GM18517 (cell line): ENCODE results near the gene RAPSN.

ENCODE experiments used
- ATAC-seq: cut with Tn5 transposase; IDR thresholded peaks from one replicate; pipeline ENCODE4 v1.9.1; 2021; ENCODE audit warnings: mild to moderate bottlenecking, moderate library complexity; ENCODE audit not compliant: unreplicated experiment

Gene RAPSN

DNA sequence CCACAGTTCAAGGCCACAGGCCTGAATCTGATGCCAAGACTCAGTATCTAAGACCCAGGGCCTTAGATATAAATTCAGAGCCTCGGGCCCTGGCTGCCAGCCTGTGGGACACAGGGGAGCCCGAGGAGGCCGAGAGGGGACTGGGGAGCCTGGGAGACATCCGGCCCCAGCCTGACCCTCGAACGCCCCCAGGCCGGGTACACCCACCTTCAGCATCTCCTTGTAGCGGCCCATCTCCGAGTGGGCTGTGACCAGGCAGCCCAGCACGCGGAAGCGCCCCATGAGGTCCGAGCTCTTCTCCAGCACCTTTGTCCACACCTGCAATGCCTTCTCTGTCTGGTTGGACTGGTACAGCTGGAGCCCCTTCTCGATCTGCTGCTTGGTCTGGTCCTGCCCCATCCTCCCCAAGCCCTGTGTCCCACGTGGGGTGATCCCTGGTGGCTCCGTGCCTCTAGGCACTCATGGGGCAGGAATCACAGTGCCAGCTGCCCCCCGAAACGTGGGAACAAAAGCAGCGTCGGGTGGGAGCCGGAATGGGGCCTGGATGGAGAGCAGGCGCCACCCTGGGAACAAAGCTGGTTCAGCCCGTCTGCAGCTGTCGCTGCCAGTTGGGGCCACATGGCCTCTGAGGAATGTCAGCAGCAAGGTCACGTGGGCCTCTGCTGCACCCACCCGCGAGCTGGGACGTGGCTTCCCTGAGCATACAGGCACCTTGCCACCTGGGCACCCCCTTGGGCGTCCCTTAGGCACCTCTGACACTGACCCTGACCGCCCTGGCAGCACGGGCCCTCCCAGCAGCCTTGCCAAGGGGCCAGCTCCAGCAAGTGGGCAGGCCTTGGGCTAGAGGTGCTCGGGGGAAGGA lies at the start of gene RAPSN:
RAPSN (minus strand) TSS at position 571 of the 862 bp plus-strand sequence; CDS start at position 399, 172 bp downstream.
- ATAC-seq, result no peak

DNA sequence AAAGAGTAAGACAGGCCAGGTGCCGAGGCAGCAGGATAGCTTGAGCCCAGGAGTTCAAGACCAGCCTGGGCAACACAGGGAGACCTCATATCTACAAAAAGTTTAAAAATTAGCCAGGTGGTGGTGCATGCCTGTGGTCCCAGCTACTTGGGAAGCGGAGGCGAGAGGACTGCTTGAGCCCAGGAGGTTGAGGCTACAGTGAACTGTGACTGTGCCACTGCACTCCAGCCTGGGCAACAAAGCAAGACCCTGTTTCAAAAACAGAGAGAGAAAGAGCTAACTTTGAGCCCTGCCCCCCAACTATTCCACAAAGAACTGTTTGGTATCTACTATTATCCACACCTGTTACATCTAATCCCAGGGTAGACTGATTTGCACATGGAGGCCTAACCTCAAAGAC lies 49.2 kb upstream of the RAPSN start:
- no peak for ATAC-seq

- no peak for ATAC-seq
Observed at GRCh38 chr11:47496808-47497207, 47.9 kb upstream of the RAPSN start.

DNA sequence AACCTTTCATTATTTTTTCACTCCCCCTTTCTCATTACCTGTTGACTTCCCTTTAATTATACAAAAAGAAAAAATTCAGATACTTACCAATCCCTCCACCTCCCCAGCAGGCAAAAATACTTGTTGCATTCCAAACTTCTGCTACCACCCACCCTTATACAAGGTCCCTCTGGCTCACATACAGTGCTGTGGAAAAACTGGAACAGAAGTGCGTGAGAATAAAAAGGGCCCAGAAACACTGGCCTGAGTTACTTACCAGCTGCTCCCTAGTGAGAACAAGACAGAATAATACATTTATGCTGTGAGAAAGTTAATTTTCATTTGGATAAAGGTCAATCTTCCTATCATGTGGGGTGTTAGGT lies 46.9 kb upstream of the RAPSN start:
- ATAC-seq, result no peak

DNA sequence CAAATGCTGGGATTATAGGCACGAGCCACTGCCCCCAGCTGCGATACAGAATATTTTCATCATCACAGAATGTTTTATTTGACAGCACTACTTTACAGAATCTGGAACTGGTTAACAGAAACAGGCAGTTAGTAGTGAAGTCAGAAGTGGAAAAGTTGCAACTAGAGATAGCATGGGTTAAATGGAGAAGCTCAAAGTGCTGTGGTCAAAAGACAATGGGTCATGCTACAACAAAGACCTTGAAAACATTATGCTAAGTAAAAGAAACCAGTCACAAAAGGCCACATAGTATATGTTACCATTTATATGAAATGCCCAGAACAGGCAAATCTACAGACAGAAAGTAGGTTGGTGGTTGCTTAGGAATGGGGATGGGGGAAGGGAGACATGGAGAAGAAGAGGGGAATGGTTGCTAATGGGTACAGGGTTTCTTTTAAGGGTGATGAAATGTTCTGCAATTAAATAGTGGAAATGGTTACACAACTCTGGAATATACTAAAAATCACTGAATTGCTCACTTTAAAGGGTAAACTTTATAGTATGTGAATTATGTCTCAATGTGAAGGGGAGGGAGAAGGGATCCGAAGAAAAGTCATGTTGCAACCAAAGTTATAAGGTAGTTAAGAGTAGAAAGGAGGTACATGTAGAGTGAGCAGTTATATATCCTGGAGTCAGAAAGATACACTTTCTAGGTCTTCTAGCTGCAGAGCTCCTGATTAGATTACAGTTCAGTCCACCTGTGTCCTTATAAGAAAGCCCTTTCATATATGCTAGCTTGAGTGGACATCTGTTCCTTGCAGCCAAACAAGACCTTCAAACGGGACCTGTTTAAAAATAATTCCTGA lies 46.3 kb upstream of the RAPSN start:
- no peak for ATAC-seq

DNA sequence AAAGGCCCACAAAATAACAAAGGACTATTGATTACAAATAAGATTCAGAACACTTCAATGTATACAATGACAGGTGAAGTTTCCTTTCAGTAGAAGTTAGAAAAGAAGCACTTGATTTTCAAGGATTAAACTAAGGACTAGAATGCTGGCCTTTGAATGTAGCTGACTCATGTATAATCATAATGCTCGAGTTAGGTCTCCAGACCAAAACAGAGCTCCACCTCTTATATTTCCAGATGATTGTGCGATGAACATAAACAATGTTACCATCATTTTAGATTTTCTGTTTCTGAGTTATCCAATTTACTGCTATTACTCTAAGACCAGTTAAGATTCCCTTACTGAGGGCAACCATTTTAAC lies 40.4 kb upstream of the RAPSN start:
- ATAC-seq, result no peak

GRCh38 chr11:47488674-47489394 lies 39.9 kb upstream of the RAPSN start:
- ATAC-seq, result no peak

GRCh38 chr11:47488111-47488510 lies 39.2 kb upstream of the RAPSN start:
- ATAC-seq, result no peak

DNA sequence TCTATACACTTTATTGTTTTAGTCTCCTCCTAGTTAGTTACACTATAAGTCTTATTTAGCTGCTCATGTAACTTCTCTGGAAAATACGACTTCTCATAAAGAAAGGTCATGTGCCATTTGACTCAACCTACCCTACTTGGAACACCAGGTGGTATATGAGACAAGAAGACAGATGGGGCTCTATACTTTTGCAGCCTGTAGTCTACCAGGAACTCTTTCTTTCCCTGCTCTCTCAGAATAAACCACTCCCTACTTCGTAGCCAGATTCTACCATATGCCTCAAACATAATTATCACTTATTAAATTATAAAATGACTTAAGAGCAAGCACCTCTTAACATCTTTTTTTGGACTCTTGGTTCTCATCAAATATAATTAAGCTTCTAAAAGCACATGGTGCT lies 38.5 kb upstream of the RAPSN start:
- no peak for ATAC-seq

DNA sequence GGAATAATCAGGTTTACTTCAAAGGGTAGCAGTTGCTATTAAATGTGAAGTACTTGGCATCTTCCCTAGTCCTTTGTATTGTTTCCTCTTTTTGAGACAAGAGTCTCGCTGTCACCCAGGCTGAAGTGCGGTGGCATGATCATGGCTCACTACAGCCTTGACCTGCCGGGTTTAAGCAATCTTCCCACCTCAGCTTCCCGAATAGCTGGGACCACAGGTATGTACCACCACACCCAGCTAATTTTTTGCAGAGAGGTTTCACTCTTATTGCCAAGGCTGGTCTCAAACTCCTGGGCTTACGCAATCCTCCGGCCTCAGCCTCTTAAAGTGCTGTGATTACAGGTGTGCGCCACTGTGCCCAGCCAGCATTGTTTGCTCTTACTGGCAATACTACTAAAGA lies 36.2 kb upstream of the RAPSN start:
- no peak for ATAC-seq

DNA sequence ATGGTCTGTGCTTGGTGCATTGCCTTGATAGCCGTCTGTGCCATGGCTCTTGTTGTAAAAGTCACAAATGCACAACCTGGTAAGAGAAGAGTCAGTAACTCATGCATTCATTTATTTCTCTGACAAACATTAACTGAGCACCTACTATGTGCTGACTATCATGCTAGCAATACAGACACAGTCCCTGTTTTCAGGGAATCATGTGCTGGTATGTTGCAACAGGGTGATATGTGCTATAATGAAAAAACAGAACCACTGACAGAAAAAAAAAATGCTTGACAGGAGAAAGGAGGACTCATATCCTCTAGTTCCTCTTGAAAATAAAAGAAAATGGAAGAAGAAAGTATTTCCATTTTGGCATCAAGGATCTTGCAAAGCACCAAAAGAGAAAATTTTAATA lies 34.5 kb upstream of the RAPSN start:
- ATAC-seq, result no peak

DNA sequence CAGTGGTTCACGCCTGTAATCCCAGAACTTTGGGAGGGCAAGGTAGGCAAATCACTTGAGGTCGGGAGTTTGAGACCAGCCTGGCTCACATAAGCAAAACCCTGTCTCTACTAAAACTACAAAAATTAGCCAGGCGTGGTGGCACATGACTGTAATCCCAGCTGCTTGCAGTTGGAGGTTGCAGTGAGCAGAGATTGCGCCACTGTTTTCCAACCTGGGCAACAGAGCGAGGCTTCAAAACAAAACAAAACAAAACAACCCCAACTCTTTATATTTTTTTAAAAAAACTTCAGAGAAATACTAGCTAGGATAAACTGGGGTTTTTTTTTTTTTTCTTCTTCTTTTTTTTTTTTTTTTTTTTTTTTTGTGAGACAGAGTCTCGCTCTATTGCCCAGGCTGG lies 31.8 kb upstream of the RAPSN start:
- ATAC-seq, result no peak

DNA sequence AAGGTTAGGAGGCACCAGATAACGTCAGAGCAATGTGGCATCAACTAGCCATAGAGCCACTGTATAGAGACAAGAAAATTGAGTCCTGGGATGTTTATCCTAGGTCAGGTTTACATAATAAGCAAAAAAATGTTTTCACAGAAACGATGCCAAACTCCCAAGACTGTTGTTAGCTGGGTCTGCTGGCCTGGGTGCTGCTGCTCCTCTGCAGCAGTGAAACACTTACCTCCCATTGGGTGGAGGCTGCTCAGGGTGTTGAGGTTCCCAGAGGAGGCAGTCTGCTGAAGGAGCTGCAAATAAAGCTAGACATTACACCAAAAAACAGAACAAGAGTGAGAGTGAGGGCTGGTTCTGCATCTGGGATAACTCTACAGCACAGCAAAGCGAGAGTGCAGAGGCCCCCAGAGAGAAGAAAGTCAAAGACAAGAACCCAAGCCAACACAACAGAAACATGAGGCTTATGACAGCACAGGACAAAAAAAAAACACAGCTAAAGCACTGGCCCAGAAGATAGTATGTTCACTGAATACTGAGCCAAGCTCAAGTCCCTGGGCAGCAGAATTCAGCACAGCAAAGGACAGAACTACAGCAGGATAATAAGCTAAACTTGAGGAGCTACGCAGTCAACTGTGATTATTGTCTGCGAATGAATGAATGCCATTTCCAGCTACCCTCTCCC lies 29.9 kb upstream of the RAPSN start:
- ATAC-seq, result no peak

DNA sequence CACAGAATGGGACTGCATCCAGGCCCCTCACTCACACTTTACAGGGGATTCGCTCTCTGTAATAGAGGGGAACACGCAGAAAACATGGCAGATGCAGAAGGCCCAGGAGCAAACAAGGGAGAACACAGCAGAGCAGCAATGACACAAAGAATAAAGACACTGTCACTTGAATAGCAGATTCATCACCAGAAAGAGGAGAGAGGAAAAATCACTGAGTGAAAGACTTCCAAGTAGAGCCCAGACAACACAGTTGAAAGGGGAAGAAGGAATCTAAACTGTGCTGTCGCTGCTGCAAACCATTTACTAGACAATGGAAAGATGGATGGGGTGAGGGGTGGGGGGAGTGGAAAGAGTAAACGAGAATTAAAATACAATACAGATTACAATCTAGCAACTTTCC lies 28.8 kb upstream of the RAPSN start:
- no peak for ATAC-seq

- no peak for ATAC-seq
Observed at GRCh38 chr11:47477323-47477722, 28.4 kb upstream of the RAPSN start.

DNA sequence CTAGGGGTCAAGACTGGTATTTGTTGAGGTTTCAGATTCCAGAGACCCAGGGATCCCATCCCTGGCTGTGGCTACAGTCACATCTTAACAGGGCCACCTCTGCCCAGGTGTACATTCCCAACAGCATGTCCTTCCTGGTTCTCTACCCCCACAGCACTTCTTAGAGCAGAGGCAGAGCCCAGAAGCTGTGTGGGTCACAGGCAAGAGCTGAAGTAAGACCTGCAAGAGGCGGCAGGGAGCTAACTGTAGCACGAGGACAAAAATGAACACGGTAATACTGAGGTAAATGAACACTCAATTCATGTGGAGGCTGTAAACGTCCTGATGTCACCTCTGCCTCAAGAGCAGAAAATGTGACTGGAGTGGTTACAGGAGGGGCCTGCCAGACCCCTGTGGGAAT lies 21.7 kb upstream of the RAPSN start:
- no peak for ATAC-seq

GRCh38 chr11:47469361-47470179 lies 20.6 kb upstream of the RAPSN start:
- no peak for ATAC-seq

DNA sequence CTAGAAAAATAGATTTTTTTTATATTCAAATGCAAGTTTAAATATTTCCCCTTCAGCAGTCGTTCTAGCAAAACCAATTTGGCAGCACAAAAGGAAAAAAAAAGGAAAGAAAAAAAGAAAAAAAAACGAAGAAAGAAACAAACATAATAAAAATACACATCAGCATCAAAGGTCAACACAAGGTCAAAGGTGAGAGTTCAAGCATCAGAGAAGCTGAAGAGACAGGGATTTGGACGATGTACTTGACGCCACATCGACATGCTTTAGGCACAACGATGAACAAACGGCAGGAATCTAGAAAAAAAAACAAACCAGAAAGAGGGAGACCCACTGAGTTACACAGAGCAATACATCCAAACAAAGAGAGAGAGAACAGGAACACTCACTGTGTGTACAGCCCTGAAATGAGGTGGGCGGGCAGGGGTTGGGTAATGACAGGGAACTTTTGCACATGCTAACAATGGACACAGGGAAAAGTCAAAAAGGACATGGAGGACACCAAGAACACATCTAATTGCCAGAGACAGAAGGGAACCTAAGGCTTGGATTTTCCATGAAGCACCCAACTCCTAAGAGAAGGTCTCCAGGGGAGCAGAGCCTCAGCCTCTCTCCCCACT lies 19.8 kb upstream of the RAPSN start:
- ATAC-seq, result no peak

GRCh38 chr11:47467357-47467756 lies 18.4 kb upstream of the RAPSN start:
- ATAC-seq, result no peak
